Thyroid gland (tissue), 4 donors: Measurements from ENCODE around the gene ARHGAP45.

Experiments used
- POLR2A ChIP-seq, 2 donors: fragments of 450-650 bp; IDR thresholded peaks; one replicate each; pipeline ENCODE4 v1.6.1; 2017; ENCODE audit warnings: antibody characterized with exemption in 2 of 2, mild to moderate bottlenecking in 2 of 2, moderate library complexity in 1 of 2
- TF ChIP-seq, protein P1 (sequence below), 6 experiments: fragments of 200-600 bp in 3 of 6; fragments of 450-650 bp in 3 of 6; sonication (generic) in 3 of 6; IDR thresholded peaks; one replicate each; pipeline ENCODE4 v1.5.1; 2016 to 2019; ENCODE audit warnings: antibody characterized with exemption in 6 of 6, mild to moderate bottlenecking in 2 of 6, inconsistent platforms in 1 of 6, moderate library complexity in 1 of 6

DNA sequence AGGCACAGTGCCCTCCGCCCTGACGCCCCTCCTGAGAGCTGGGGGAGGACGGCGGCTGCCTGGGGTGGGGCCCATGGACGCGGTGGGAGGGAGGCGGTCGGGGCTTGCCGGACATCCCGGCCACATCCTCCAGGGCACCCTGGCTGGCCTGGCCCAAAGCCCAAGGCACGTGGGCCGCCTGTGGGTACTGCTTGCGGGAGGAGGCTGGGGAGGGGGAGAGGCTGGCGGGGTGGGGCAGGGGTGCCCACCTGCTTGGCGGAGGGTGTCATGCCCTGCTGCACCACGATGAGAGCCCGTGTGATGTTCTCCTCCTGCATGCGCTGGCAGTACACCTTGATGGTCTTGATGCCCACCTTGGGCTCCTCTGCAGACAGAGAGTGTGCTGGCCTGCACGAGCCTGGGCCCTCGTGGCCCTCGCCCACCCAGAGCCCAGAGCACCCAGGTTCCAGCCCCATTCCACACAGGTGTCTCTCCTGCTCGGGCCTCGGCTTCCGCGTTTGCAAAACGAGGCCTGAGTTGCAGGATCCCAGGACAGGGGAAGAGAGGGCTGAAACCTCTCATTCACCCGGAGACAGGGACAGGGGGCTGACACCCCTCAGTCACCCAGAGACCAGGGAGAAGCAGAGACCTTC is 24.7 kb downstream of the ARHGAP45 start:
- TF ChIP-seq, protein P1, sequence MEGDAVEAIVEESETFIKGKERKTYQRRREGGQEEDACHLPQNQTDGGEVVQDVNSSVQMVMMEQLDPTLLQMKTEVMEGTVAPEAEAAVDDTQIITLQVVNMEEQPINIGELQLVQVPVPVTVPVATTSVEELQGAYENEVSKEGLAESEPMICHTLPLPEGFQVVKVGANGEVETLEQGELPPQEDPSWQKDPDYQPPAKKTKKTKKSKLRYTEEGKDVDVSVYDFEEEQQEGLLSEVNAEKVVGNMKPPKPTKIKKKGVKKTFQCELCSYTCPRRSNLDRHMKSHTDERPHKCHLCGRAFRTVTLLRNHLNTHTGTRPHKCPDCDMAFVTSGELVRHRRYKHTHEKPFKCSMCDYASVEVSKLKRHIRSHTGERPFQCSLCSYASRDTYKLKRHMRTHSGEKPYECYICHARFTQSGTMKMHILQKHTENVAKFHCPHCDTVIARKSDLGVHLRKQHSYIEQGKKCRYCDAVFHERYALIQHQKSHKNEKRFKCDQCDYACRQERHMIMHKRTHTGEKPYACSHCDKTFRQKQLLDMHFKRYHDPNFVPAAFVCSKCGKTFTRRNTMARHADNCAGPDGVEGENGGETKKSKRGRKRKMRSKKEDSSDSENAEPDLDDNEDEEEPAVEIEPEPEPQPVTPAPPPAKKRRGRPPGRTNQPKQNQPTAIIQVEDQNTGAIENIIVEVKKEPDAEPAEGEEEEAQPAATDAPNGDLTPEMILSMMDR (IDR thresholded peaks at IDR 0.05): no peak
- TF ChIP-seq POLR2A (IDR thresholded peaks at IDR 0.05): no peak
